SJSA1 (cell line): ENCODE measurements around the gene KLHL8. TPM values are rescaled to one million over a fixed set of nuclear protein-coding genes. Genes with fewer than 3 reads are reported as not detected.

Source experiments
- DNase-seq, 2 experiments: peaks; one replicate each; pipeline ENCODE4 v3.0.0-alpha.2; 2015 to 2020; ENCODE audit warnings: low spot score in 2 of 2, low read depth in 1 of 2
- H3K27ac ChIP-seq: fragments of 250-450 bp; sonication (Bioruptor Pico); 2 replicates; pipeline ENCODE4 v1.5.1; 2020; ENCODE audit warnings: mild to moderate bottlenecking, moderate library complexity
- H3K27me3 ChIP-seq: fragments of 250-450 bp; sonication (Bioruptor Pico); replicated peaks from 2 replicates; pipeline ENCODE4 v1.5.1; 2020; ENCODE audit warnings: mild to moderate bottlenecking, moderate library complexity
- H3K36me3 ChIP-seq: fragments of 250-450 bp; sonication (Bioruptor Pico); 2 replicates; pipeline ENCODE4 v1.5.1; 2020; ENCODE audit warnings: mild to moderate bottlenecking
- H3K4me1 ChIP-seq: fragments of 250-450 bp; sonication (Bioruptor Pico); replicated peaks from 2 replicates; pipeline ENCODE4 v1.6.1; 2021; ENCODE audit warnings: mild to moderate bottlenecking
- H3K4me3 ChIP-seq: fragments of 250-450 bp; sonication (Bioruptor Pico); 2 replicates; pipeline ENCODE4 v1.5.1; 2020; ENCODE audit warnings: mild to moderate bottlenecking
- H3K9me3 ChIP-seq: fragments of 250-450 bp; sonication (Bioruptor Pico); replicated peaks from 2 replicates; pipeline ENCODE4 v1.5.1; 2020; ENCODE audit warnings: mild to moderate bottlenecking
- total RNA-seq: library from RNA; depleted of rRNA; stranded (reverse); fragments of >200 nt; shearing (Covaris generic); gene quantifications from 2 replicates; pipeline ENCODE4 v1.2.3, GENCODE V29; 2014; rRNA removed

KLHL8 gene
- total RNA-seq, 1 experiment from 2014 or later: 10.2 TPM

DNA sequence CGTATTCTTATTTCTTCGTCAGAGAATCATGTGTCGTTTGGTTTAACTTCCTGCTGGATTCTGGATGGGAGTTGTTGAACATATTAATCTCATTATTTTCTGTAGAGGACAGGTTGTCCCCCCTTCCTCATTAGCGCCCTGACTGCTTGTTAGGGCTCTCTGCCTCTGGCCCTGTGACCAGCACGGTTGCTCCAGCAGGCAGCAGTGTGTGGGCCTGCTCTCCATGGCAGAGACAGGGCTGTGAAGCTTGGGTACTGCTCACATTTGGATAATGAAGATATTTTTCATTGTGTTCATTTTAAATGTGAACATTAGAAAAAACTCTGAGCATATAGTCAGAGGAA lies 102.7 kb downstream of the KLHL8 start:
- Histone ChIP-seq H3K4me1 (peaks cover 42% of the 10 kb centered on the region), H3K4me3 (no peak overlapping the region), H3K27ac (no peak overlapping the region), H3K36me3 (peaks cover 38% of the 10 kb centered on the region), H3K9me3 (no peaks in the 10 kb centered on the region), H3K27me3 (no peaks in the 10 kb centered on the region)
- DNase-seq: no peak

DNA sequence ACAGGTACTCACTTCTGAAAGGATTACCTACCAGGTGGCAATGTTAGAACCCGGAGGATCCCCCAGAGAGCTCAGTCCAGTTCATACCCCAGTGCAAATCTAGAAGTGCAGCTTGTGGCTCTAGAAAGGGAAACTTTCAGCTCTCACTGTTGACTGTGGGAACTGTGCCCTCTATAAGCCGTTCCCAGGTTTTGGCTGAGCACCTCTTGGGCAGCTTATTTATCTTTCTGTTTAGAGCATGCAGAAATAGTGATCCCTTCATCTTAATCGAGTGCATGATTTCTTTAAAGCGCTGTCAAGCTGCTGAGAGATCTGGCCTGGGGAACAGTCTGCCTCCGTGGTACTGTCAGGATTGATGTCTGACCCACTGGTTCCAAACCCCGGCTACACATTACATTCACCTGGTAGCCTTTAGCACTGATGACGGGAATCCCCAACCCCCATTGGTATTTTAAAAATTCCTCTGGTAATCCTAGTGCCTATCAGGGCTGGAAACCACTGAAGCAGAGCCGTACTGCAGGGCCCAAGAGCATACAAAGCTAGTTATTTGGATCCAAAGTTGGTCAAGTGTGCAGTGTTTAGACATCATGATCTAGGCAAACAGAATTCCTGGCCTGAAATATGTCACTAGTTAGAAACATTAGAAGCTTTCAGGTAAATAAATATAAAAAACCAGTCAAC lies 103.2 kb downstream of the KLHL8 start:
- Histone ChIP-seq H3K27me3 (no peaks in the 10 kb centered on the region), H3K4me1 (peaks cover 42% of the 10 kb centered on the region), H3K4me3 (no peak overlapping the region), H3K36me3 (peaks cover 43% of the 10 kb centered on the region), H3K27ac (no peak overlapping the region), H3K9me3 (no peaks in the 10 kb centered on the region)
- DNase-seq: no peak

DNA sequence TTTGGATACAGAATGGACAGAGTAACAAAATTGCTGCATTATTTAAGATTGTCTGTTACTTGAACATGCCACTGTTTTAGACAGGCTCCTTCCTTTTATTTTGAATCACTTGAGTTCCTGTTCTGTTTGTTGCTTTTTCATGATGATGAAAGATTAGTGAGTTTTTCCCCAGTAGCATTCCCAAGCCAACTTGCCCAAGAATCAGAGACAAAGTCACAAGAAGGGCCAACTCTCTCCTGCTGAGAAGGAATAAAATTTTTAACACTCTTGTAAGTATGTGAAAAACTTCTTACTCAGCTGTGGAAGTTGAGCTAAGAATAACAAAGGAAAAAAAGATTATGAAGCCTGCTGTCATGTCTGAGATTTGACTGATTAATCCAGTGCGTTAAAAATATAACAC lies 104.2 kb downstream of the KLHL8 start:
- Histone ChIP-seq H3K4me1 (peaks cover 33% of the 10 kb centered on the region), H3K27ac (no peak overlapping the region)
- no peak for DNase-seq

DNA sequence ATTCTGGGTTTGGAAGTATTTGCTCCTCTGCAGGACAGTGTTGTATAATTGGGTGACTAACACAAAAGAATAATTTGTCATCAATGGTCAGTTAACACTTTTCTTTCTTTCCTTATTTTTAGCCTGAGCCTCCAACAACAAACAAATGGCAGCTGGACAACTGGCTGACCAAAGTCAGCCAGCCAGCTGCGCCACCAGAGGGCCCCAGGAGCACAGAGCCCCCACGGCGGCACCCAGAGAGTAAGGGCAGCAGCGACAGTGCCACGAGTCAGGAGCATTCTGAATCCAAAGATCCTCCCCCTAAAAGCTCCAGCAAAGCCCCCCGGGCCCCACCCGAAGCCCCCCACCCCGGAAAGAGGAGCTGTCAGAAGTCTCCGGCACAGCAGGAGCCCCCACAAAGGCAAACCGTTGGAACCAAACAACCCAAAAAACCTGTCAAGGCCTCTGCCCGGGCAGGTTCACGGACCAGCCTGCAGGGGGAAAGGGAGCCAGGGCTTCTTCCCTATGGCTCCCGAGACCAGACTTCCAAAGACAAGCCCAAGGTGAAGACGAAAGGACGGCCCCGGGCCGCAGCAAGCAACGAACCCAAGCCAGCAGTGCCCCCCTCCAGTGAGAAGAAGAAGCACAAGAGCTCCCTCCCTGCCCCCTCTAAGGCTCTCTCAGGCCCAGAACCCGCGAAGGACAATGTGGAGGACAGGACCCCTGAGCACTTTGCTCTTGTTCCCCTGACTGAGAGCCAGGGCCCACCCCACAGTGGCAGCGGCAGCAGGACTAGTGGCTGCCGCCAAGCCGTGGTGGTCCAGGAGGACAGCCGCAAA lies 106.0 kb downstream of the KLHL8 start:
- peaks cover 49% of the 10 kb centered on the region for H3K36me3 ChIP-seq
- H3K27ac ChIP-seq: no peak overlapping the region
- no peaks in the 10 kb centered on the region for H3K27me3 ChIP-seq
- DNase-seq: no peak
- H3K9me3 ChIP-seq: no peaks in the 10 kb centered on the region
- no peak overlapping the region for H3K4me3 ChIP-seq
- peaks cover 15% of the 10 kb centered on the region for H3K4me1 ChIP-seq

More for the DNA sequence above, 104.2 kb downstream of the KLHL8 start:
- Histone ChIP-seq H3K4me3 (no peak overlapping the region), H3K36me3 (peaks cover 52% of the 10 kb centered on the region), H3K27me3 (no peaks in the 10 kb centered on the region), H3K9me3 (no peaks in the 10 kb centered on the region)

DNA sequence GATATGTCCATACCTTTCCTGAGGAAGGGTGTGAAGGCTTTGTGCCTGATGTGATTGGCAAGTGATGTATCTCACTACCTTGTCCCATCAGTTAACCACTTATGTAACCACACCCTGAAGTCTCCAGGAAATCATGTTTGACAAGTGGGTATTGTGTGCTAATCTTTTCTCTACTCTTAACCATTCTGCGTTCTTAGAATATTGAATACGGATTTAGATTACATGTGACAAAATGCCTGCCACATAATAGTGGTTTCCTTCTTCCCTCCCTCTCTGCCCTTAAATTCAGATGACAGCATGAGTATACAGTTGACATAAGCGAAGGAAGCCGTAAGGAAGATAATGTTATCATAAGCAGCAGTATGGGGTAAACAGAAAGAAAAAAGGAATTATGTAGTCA lies 108.4 kb downstream of the KLHL8 start:
- H3K4me3 ChIP-seq: no peak overlapping the region
- no peak for DNase-seq

More for the DNA sequence above, 108.4 kb downstream of the KLHL8 start:
- peaks cover 47% of the 10 kb centered on the region for H3K36me3 ChIP-seq
- H3K4me1 ChIP-seq: peaks cover 21% of the 10 kb centered on the region
- H3K27me3 ChIP-seq: no peaks in the 10 kb centered on the region
- H3K27ac ChIP-seq: no peak overlapping the region
- no peaks in the 10 kb centered on the region for H3K9me3 ChIP-seq

Other genes starting within 250 kb of the KLHL8 start
- gene HSD17B13, start 102.3 kb upstream of the KLHL8 start, total RNA-seq: not detected in 2 replicates
- 66.9 and 71.9 TPM in 2 replicates for gene HSD17B11, start 170.6 kb upstream of the KLHL8 start, total RNA-seq
- 8.0 and 10.1 TPM in 2 replicates for gene NUDT9, start 202.0 kb upstream of the KLHL8 start, total RNA-seq